GM20431 (cell line): ENCODE measurements around the gene RAI1.
"Not testable (repeated sequence)": the region's sequence is repeated elsewhere in the genome, so short reads cannot be mapped to it uniquely, and the experiment has no call there.

ENCODE experiments used
- in situ Hi-C: fragments of 300-500 bp; cut with MseI, MboI; formaldehyde crosslinking; loops from one replicate; pipeline ENCODE4 v1.15.0; 2020; ENCODE audit warnings: low sequenced_read_pairs; ENCODE audit not compliant: unreplicated experiment

RAI1 gene, protein sequence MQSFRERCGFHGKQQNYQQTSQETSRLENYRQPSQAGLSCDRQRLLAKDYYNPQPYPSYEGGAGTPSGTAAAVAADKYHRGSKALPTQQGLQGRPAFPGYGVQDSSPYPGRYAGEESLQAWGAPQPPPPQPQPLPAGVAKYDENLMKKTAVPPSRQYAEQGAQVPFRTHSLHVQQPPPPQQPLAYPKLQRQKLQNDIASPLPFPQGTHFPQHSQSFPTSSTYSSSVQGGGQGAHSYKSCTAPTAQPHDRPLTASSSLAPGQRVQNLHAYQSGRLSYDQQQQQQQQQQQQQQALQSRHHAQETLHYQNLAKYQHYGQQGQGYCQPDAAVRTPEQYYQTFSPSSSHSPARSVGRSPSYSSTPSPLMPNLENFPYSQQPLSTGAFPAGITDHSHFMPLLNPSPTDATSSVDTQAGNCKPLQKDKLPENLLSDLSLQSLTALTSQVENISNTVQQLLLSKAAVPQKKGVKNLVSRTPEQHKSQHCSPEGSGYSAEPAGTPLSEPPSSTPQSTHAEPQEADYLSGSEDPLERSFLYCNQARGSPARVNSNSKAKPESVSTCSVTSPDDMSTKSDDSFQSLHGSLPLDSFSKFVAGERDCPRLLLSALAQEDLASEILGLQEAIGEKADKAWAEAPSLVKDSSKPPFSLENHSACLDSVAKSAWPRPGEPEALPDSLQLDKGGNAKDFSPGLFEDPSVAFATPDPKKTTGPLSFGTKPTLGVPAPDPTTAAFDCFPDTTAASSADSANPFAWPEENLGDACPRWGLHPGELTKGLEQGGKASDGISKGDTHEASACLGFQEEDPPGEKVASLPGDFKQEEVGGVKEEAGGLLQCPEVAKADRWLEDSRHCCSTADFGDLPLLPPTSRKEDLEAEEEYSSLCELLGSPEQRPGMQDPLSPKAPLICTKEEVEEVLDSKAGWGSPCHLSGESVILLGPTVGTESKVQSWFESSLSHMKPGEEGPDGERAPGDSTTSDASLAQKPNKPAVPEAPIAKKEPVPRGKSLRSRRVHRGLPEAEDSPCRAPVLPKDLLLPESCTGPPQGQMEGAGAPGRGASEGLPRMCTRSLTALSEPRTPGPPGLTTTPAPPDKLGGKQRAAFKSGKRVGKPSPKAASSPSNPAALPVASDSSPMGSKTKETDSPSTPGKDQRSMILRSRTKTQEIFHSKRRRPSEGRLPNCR (N-terminal part only)

DNA sequence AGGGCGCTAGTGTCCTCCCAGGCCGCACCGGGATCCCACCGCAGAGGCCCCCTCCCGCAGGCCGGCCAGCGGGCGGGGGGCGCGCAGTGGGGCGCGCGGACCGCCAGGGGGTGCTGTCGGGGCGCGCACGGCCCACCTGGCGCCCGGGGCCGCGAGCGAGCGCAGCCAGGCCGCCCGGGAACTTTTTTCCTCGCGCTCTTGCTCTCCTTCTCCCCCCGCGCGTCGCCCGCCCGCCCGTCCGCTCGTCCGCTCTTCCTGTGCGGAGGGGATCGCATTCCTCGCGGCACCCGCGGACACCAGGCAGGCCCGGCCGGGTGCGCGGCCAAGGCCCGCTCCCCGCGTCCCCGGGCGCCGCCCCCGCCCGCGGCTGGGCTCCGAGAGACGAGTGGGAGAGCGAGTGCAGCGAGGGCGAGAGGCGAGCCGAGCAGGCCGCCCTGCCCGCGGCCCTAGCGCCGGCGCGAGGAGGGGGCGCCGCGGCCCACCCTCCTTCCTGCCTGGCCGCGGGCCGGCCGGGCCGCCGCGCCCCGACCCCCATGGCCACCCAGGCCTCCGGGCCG is at the start of gene RAI1:
Gene RAI1, plus strand, starts transcription at position 272 of the 557 bp plus-strand sequence. CDS start 111,491 bp downstream, outside the sequence.
- in situ Hi-C loops: loop anchor here (25.0 kb wide), 1 partner anchor 356 kb away; the partner anchor contains the start of genes ATPAF2 and GID4

DNA sequence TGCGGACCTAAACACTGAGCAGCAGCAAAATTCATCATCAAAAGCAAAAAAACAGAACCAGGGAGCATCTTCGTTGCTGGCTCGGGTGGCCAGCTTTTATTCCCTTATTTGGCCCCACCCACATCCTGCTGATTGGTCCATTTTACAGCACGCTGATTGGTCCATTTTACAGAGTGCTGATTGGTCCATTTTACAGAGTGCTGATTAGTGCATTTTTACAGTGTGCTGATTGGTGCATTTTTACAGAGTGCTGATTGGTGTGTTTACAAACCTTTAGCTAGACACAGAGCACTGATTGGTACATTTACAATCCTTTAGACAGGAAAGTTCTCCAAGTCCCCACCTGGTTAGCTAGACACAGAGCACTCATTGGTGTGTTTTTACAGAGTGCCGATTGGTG is 48.6 kb upstream of the RAI1 start:
- in situ Hi-C loops: not testable (repeated sequence)

DNA sequence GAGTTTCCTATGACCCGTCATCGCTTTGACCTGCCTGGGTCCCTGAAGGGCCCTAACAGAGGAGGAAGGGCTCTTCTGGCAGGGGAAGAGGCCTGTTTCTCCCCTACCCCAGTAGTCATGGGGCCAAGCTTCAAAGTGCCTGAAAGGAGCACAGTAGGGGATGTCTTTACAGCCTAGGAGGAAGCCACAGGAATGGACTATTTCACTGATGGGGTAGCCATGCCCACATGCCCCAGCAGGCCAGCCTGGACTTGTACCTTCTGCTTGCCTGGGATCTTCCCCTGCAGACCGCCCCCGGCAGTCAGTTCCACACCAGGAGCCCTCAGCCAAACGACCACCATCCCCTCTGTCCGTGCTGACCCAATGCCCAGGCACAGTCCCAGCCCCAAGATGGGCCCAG is 47.9 kb upstream of the RAI1 start:
- in situ Hi-C loops: no loop called here

DNA sequence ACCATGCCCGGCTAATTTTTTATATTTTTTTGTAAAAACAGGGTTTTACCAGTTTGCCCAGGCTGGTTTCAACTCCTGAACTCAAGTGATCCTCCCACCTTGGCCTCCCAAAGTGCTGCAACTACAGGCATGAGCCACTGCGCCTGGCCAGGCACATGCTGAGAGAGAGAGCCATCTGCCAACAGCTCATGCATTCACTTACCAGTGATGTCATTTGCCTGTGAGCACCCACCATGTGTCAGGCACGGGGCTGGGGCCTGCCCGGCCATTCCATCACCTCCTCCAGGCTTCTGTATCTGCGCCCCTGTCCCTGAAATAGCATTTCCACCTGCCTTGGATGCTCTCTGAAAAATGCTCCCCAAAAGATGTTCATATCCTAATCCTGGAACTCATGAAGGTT is 46.1 kb upstream of the RAI1 start:
- in situ Hi-C loops: no loop called here

DNA sequence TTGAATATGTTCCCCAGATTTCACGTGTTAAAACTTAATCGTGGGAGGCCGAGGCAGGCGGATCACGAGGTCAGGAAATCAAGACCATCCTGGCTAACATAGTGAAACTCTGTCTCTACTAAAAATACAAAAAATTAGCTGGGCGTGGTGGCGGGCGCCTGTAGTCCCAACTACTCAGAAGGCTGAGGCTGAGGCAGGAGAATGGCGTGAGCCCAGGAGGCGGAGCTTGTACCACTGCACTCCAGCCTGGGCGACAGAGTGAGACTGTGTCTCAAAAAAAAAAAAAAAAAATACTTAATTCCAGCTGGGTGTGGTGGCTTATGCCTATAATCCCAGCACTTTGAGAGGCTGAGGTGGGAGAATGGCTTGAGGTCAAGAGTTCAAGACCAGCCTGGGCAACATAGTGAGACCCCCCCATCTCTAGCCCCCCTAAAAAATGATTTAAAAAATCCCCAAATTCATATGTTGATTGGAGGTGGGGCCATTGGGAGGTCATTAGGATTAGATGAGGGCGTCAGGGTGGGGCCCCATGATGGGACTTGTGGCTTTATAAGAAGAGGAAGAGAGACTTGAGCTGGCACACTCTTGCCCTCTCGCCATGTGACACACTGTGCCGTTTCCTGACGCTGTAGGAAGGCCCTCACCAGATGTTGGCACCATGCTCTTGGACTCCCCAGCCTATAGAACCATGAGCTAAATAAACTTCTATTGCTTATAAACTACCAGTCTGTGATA is 45.6 kb upstream of the RAI1 start:
- in situ Hi-C loops: not testable (repeated sequence)

DNA sequence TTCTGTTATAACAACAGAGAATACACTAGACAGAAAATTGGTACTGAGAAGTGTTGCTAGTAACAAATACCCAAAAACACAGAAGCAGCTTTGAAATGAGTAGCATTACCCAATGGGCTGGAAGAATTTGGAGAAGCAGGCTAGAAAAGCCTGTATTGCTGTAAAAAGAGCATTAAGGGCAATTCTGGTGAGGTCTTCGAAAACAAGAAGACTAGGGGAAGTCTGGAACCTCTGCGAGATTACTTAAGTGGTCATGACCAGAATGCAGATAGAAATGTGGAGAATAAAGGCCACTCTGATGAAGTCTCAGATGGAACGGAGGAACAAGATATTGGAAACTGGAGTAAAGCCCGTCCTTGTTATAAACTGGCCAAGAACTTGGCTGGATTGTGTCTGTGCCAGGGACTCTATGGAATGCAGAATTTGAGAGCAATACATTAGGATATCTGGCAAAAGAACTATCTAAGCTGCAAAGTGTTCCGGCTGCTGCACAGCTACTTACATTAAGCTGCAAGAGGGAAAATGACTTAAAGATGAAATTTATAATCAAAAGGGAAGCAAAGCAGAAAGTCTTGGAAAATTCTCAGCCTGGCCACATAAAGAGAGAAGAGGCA is 44.9 kb upstream of the RAI1 start:
- in situ Hi-C loops: no loop called here

DNA sequence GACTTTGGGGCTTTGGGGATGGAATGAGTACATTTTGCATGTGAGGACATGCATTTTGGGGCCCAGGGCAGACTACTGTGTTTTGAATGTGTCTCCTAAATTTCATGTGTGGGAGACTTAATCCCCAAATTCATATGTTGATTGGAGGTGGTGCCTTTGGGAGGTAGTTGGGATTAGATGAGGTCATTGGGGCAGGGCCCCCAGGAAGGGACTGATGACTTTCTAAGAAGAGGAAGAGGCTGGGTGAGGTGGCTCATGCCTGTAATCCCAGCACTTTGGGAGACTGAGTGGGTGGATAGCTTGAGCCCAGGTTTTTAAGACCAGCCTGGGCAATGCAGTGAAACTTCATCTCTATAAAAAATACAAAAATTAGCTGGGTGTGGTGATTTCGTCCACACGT is 42.8 kb upstream of the RAI1 start:
- in situ Hi-C loops: no loop called here

DNA sequence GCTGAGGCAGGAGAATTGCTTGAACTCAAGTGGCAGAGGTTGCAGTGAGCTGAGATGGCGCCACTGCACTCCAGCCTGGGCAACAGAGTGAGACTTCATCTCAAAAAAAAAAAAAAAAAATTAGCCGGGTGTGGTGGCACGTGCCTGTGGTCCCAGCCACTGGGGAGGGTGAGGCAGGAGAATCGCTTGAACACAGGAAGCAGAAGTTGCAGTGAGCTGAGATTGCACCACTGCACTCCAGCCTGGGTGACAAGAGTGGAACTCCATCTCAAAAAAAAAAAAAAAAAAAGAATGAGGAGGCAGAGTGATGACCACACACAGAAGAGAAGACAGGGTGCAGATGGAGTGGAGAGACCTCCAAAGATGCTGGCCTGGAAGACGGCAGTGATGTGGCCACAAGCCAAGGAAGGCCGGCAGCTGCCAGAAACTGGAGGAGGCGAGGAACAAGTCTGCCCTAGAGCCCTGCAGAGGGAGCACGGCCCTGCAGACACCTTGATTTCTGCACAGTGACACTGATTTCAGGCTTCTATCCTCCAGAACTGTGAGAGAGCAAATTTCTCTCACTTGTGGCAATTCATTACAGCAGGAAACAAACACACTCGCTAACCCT is 41.5 kb upstream of the RAI1 start:
- in situ Hi-C loops: loop anchor here (10.0 kb wide), 2 partner anchors 135 to 285 kb away; no protein-coding TSS in a partner anchor

DNA sequence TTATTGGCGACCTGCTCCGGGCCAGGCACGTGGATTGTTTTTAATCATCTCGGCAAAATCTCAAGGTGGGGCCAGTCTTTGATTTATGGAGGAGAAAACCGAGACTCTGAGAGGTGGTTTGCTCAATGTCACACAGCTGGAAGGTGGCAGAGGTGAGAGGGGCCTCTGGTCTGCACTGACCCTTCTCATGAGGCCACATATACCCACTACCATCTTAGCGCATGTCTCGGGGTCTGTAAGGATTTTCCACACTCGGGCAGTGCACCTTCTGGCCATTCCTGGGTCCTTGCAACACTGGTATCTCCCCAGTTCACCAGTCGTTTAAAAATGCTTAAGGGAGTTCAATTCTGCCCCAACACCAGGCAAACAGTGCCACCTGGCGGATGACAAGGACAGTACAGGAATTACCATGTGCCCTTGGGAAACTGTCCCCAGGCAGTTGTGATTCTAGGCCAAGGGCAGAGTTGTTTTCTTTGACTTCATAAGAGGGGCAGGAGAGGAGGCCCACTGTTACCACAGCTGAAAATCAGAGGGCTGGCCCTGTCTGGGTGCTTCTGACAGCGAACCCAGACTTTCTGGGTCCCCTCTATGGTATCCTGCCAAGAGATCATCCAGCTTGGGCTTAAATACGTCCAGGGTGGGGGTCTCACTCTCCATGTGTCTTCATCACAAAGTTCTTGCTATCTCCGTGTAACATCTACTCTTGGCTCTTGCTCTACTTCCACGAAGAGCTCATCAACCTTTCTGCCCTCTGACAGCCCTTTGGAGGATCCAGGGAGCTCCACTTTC is 39.4 kb upstream of the RAI1 start:
- in situ Hi-C loops: loop anchor here (10.0 kb wide), 2 partner anchors 137 to 287 kb away; no protein-coding TSS in a partner anchor

DNA sequence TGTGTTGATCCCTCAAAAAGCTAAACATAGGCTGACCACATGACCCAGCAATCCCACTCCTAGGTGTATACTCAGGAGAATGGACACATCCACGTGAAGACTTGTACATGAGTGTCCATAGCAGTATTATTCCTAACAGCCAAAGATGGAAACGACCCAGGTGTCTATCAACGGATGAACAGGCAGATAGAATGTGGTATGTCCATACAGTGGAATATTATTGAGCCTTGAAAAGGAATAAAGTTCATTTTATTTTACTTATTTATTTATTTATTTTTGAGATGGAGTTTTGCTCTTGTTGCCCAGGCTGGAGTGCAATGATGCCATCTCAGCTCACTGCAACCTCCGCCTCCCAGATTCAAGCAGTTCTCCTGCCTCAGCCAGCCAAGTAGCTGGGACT is 36.1 kb upstream of the RAI1 start:
- in situ Hi-C loops: loop anchor here (10.0 kb wide), 2 partner anchors 140 to 290 kb away; no protein-coding TSS in a partner anchor

DNA sequence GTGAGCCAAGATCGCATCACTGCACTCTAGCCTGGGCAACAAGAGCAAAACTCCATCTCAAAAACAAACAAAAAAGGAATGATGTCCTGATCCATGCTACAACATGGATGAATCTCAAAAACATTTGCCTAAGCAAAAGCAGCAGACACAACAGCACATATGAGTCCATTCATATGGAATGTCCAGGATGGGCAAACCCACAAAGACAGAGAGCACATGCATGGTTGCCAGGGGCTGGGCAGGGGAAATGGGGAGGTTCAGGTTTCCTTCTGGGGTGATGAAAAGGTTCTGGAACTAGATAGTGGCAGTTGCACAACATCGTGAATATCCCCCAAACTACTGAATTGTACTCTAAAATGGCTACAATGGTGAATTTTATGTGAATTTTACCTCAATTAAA is 35.3 kb upstream of the RAI1 start:
- in situ Hi-C loops: loop anchor here (10.0 kb wide), 2 partner anchors 141 to 291 kb away; no protein-coding TSS in a partner anchor

DNA sequence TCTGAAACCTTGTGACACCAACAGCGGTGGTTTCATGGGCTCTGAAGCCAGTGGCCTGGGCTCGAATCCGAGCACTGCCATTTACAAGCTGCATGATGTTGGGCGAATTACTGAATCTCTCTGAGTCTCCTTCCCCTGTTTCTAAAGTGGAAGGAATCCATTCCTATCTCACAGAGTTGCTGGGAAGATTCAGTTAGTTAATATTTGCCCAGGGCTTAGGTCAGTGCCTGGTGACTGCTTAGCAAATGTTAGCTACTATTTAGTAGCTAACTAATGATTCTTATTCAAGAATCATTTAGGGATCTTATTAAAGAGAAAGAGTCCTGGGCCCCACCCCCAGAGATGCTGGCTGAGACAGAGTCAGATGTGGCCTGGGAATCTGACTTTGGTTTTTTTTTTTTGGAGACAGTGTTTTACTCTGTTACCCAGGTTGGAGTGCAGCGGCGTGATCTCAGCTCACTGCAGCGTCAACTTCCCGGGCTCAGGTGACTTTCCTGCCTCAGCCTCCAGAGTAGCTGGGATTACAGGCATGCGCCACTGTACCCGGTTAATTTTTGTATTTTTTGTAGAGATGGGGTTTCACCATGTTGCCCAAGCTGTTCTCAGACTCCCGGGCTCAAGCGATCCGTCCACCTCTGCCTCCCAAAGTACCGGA is 33.6 kb upstream of the RAI1 start:
- in situ Hi-C loops: loop anchor here (10.0 kb wide), 2 partner anchors 143 to 293 kb away; no protein-coding TSS in a partner anchor

DNA sequence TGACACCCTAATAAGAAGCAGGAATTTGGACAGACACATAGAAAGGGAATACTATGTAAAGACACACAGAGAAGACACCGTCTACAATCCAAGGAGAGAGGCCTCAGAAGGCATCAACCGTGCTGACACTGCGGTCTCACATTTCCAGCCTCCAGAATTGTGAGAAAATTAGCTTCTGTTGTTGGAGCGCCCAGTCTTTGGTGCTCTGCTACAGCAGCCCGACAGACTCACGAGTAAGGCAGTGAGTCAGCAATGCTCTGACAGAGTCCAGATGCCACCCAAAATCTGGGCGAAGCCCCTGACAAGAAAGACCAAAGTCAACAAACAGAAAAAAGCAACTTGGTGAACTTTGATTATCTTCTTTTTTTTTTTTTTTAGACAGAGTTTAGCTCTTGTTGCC is 32.5 kb upstream of the RAI1 start:
- in situ Hi-C loops: loop anchor here (10.0 kb wide), 2 partner anchors 144 to 294 kb away; no protein-coding TSS in a partner anchor

DNA sequence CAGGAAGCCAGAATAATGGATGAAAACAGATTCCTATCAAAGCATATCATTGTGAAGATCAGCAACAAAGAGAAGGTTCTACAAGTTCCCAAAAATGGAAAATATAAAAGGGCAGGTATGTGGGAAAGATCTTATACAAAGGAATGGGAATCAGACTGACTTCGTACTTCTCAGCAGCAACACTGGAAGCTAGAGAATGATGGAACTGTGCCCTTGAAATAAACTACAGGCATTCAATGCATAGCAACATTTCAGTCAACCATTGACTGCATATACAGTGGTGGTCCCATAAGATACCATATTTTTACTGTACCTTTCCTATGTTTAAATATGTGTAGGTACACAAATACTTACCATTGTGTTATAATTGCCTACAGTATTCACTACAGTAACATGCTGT is 30.3 kb upstream of the RAI1 start:
- in situ Hi-C loops: no loop called here

DNA sequence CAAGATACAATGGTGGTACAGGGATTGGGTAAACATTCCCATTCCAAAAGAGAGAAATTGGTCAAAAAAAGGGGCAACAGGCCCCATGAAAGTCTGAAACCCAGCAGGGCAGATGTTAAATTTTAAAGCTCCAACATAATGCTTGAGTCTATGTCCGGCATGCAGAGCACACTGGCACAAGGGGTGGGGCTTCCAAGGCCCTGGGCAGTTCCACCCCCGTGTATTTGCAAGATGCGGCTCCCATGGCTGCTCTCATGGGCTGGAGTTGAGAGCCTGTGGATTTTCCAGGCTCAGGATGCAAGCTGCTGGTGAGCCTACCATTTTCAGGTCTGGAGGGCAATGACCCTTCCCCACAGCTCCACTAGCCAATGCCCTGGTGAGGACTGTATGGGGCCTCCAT is 27.9 kb upstream of the RAI1 start:
- in situ Hi-C loops: no loop called here

DNA sequence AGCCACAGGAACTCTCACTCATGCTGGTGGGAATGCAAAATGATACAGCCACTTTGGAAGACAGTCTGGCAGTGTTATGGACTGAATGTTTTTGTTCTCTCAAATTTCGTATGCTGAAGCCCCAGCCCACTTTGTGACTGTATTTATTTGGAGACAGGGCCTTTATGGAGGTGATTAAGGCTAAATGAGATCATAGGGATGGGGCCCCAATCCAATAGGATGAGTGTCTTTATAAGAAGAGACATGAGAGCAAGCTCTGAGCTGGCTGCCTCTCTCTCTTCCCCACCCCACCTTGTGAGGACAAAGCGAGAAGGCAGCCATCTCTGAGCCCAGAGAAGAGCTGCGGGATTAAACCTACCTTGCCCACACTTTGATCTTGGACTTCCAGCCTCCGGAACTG is 21.9 kb upstream of the RAI1 start:
- in situ Hi-C loops: no loop called here

DNA sequence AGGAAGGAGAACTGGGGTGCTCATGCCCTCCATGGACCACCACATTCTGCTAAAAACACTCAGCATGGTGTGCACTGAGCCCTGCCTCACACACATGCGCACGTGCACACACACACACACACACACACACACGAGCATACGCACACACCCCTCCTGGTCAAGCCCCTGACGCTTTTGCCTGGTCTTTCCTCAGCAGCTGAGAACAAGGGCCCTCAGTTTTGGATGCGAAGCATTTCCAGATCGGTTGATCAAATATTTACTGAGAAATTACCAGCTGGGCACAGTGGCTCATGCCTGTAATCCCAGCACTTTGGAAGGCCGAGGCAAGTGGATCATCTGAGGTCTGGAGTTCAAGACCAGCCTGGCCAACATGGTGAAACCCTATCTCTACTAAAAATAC is 20.1 kb upstream of the RAI1 start:
- in situ Hi-C loops: no loop called here
